Stimulated activated CD8-positive, alpha-beta memory T cell treated with anti-CD3 and anti-CD28 coated beads, Interleukin-12 subunit alpha, Interleukin-12 subunit beta, amount 100 ng/mL, for 1 hour (primary cell): ENCODE data around the gene ARID1B.

Experiments used
- DNase-seq: peaks from one replicate; pipeline ENCODE4 v3.0.0-alpha.2; 2020; ENCODE audit warnings: low read depth

ARID1B gene

DNA sequence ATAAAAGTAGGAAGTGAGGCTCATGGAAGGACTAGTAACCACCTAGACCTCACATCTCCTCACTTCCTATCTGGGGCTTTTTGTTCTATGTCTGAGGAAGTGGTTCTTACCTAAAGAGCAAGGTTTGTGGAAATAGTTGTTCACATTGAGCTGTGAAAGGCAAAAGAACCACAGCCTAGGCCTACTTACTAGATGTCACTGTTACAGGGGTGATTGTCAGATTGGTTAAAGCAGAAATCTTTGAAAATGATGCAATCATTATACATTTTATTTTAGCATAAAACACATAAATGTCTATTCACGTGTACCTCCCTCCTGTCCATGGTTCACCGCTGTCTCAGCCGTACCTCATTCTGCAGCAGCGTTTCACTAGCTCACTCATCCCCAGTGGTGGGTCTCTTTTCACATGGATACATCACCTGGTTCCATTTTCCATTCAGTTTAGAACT lies 277.4 kb downstream of the ARID1B start:
- no peak for DNase-seq

DNA sequence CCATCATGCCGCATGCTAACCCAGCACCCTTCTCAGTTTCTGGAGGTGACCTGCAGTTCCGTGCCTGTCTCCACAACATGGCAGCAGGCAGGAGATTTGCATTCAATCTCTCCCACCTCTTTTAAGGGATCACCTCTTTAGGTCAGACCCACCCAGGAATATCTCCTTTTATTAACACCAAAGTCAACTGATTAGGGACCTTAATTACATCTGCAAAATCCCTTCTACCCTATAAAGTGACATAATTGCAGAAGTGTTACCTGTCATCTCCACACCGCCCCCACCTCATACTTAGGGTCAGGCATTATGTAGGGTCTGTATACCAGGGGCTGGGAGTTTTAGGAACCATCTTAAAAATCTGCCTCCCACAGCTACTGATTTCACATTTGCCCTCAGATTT lies 278.7 kb downstream of the ARID1B start:
- DNase-seq = no peak

- no peak for DNase-seq
Measured at GRCh38 chr6:157056275-157056674, 279.1 kb downstream of the ARID1B start.

GRCh38 chr6:157058574-157058973 lies 281.4 kb downstream of the ARID1B start:
- DNase-seq = no peak

- DNase-seq = no peak
Measured at GRCh38 chr6:157059781-157060180, 282.6 kb downstream of the ARID1B start.

DNA sequence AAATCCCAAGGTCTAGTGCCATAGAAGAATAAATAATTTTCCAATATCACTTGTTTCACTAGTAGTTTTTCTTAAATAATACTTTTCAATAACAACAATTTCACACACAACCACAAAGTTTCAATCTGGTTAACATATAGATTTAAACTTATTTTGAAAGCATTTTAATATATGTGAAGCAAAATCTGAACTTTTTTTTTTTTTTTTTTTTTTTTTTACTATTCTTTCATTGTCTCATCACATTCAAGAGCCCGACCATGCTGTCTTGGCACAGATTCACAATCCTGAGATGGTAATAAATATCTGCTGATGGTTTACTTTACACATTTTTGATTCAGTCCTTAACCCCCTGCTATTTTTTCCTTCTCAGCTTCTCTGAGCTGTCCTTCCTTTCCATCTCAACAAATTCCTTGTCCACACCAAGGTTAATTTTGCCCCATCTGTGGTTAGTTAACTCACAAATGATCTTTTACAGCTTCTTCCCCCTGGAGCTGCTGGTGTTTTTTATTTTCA lies 283.3 kb downstream of the ARID1B start:
- DNase-seq = no peak

GRCh38 chr6:157061770-157062594 lies 284.8 kb downstream of the ARID1B start:
- DNase-seq = no peak

- DNase-seq = no peak
Measured at GRCh38 chr6:157063176-157063905, 286.2 kb downstream of the ARID1B start.

GRCh38 chr6:157063923-157064322 lies 286.7 kb downstream of the ARID1B start:
- DNase-seq = no peak

GRCh38 chr6:157064502-157064901 lies 287.3 kb downstream of the ARID1B start:
- no peak for DNase-seq

- DNase-seq = no peak
Measured at GRCh38 chr6:157065366-157065765, 288.2 kb downstream of the ARID1B start.

DNA sequence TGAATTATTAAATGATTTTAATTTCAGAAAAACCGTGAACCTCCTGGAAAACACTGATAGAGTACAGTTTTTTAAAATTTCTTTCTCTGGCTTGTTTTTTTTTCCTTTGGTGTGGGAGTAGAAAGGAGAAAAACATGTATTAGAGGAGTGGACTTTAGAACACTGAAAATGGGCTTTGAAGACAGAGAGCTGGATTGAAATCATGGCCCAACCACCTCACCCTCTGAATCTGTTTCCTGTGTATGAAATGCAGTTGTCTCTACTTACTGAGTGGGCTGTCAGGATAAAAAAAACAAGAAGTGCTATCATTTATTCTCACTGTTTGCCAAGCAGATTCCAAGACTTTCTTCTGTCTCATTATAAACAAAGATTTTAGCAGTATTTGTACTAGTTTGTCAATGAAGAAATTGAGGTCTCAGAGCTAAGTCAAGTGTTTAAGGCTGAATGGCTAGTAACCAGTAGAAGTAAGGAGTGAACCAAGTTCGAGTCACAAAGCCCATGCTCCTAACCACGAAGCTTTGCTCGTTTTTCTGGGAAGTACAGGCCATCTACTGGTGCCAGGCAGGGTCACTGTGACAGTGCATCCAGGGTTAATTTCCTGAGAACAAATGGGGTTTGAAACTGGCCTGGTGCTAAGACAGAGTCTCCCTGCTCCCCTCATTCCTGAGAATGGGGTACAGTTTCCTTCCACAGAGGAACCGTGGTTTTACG lies 289.8 kb downstream of the ARID1B start:
- DNase-seq = no peak

DNA sequence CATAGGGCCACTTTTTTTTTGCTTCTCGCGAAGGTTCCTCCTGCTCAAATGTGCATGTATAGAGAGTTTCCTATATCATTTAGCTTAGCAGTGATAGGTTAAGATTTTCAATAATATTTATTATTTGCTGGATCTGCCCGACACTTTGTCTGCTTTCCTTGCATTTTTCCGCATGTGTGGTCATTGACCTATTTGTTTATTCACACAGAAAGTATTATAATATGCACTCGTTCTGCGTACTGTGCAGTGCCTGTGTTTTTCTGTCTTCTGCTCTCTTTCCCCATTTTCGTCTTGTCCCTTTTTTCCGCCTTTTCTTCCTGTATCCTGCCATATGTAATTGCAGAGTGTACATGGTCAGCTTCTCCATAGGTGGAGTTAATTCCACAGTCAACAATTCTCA lies 290.3 kb downstream of the ARID1B start:
- DNase-seq = no peak

GRCh38 chr6:157068691-157069324 lies 291.6 kb downstream of the ARID1B start:
- no peak for DNase-seq

DNA sequence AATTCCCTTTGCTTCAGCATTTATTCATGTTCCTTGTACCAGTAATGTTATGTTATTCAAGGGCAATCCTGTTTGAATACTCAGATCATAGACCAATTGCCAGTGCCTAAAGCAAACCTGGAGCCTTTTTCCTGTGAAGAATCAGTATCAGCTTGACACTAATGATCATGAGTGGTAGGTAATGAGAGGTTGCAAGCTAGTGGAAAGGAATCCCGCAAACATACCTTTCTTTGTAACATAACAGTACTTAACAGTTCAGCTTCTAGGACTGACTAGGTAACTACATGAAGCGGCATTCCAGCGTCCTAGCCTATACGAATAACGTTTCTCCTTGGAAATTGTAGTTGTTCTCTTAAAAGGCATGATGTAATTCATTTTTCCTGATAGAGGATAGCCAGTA lies 292.4 kb downstream of the ARID1B start:
- DNase-seq = no peak

DNA sequence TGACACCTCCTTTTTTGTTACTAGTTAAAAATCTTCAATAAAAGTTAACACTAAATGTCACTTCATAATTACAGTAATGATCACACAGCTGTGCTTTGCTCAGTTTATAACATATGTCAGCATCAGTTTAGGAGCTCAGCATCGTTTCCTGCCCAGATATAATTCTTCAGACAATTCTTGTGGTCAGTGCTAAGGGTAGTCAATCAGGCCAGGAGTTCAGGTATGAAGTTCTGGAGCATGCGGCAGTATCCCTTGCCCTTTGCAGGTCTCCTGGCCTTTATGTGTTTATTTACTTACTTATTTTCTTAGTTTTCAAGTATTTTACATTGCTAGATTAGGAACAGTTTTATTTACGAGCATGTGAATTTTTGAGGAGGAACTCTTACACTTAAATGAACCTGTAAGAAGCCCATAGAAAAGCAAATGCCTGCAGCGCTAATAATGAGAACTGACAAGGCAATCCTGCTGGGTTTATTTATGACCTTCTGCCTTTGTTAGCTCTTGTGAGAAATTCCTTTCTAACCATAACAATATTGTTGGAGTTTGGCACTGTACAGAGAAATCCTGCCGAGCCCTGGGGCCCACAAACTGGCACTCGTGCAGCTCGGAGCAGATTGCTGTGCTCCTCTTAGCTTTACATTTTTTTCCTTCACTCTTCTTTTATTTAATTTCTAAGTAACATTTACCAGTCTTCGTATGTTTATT lies 293.4 kb downstream of the ARID1B start:
- no peak for DNase-seq

GRCh38 chr6:157072128-157072527 lies 294.9 kb downstream of the ARID1B start:
- no peak for DNase-seq

DNA sequence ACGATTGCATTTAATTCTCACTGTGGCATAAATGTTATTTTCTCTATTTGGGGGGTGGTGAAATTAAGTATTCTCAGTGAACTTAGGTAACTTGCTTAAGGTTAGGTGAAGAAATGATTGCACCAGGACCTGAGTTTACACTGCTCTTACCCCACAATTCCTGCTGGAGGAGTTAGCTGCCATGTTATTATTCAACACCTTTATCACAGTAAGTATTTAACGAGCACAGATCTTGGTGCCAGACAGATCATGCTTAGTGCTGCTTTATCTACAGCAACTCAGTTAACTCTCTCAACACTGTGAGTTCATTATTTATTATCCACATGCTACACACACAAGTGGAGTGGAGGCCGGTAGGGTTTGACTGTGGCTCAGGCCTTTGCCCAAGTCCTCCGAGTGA lies 296.4 kb downstream of the ARID1B start:
- DNase-seq = no peak

GRCh38 chr6:157074969-157075368 lies 297.8 kb downstream of the ARID1B start:
- DNase-seq = no peak

DNA sequence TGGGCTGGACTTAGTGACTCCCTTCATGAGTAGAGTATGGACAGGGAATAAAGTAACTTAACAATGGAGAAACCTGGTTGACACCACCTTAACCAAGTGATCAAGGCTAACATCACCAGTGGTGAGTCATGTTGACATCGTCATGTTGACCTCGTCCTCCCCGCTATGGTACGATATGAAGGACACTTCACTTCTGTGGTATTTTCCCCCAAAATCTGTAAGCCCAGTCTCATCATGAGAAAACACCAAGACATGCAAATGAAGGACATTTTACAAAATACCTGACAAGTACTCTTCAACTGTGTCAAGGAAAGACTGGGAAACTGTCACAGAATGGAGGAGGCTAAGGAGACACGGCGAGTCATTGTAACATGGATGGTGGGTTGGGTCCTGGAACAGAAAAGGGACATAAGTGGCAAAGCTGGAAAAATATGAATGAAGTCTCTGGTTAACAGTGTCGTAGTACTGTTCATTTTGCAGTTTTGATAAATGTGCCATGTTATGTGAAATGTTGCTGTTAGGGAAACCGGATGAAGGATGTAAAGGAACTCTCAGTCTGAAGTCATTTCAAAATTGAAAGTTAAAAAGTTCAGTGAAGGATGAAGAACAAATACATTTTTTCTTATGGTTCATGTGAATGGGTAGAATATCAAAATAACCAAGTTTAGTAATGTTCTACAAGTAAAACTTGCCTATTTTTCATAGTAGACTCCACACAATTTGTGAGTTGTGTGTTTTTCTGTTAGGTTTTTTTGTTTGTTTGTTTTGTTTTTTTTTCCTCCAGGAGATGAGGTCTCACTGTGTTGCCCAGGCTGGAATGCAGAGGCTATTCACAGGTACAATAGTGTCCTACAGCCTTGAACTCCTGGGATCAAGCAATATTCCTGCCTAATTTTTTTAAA lies 298.6 kb downstream of the ARID1B start:
- no peak for DNase-seq
